Endothelial cell of umbilical vein (primary cell): ENCODE data around the gene CACNA2D3. TPM values are rescaled to one million over a fixed set of nuclear protein-coding genes. Genes with fewer than 3 reads are reported as not detected.

ENCODE experiments used
- BruUV-seq: library from RNA; stranded (reverse); fragments of 400-500 nt; replicated peaks from 2 replicates; lab custom pipeline; 2021; lab: Mats Ljungman, UMichigan
- CTCF ChIA-PET: fragments of 300-600, 350-600 bp; sonication (Branson Sonifier 250); formaldehyde crosslinking; loops from one replicate; lab custom pipeline; 2021; ENCODE audit warnings: antibody characterized with exemption, inconsistent platforms; lab: Charles Lee
- POLR2A ChIA-PET: fragments of 300-600, 350-600 bp; sonication (Branson Sonifier 250); formaldehyde crosslinking; loops from one replicate; lab custom pipeline; 2021; ENCODE audit warnings: antibody characterized with exemption, inconsistent platforms; lab: Charles Lee
- DNase-seq: peaks from one replicate; pipeline ENCODE4 v3.0.0-alpha.2; 2011; ENCODE audit warnings: low read depth, low spot score
- FAIRE-seq: peaks from 2 replicates; lab custom pipeline; 2011; peaks lifted over from hg19 to GRCh38; lab: Jason Lieb, UNC
- H2AFZ ChIP-seq: 2 replicates; pipeline ENCODE4 v1.6.0; 2012; ENCODE audit warnings: low read depth, low read length, control low read depth, inconsistent platforms
- H3K27ac ChIP-seq: 2 replicates; pipeline ENCODE4 v1.5.1; 2011; ENCODE audit warnings: low read depth, mild to moderate bottlenecking, control low read depth, low read length, moderate library complexity; ENCODE audit not compliant: insufficient read depth
- H3K27me3 ChIP-seq, 2 experiments: 2 replicates each; pipeline versions ENCODE4 v1.6.0 to v1.6.1; 2011; ENCODE audit warnings: low read length in 2 of 2, mixed read lengths in 1 of 2; ENCODE audit not compliant: control insufficient read depth in 2 of 2, insufficient read depth in 2 of 2
- H3K36me3 ChIP-seq, 2 experiments: 2 replicates in 1 of 2; 3 replicates in 1 of 2; pipeline ENCODE4 v1.5.1; 2011; ENCODE audit warnings: low read length in 2 of 2, mild to moderate bottlenecking in 1 of 2, moderate library complexity in 1 of 2; ENCODE audit not compliant: control insufficient read depth in 2 of 2, insufficient read depth in 2 of 2; ENCODE audit errors: extremely low read depth in 1 of 2
- H3K4me1 ChIP-seq: 3 replicates; pipeline ENCODE4 v1.5.1; 2011; ENCODE audit warnings: mild to moderate bottlenecking, low read length; ENCODE audit not compliant: control insufficient read depth, insufficient read depth; ENCODE audit errors: extremely low read depth
- H3K4me2 ChIP-seq: 2 replicates; pipeline ENCODE4 v1.6.1; 2011; ENCODE audit warnings: low read length, control low read depth, mixed read lengths; ENCODE audit not compliant: insufficient read depth
- H3K4me3 ChIP-seq, 3 experiments: fragments of 200-600 bp in 1 of 3; sonication (generic), shearing (Covaris generic) in 1 of 3; replicated peaks in 1 of 3; 2 replicates each; pipeline ENCODE4 v1.5.1; 2011 to 2016; ENCODE audit warnings: control low read depth in 3 of 3, low read length in 3 of 3, mild to moderate bottlenecking in 2 of 3, inconsistent platforms in 1 of 3, low read depth in 1 of 3, moderate library complexity in 1 of 3; ENCODE audit not compliant: insufficient read depth in 1 of 3
- H3K79me2 ChIP-seq: 2 replicates; pipeline ENCODE4 v1.6.0; 2012; ENCODE audit warnings: low read length, inconsistent platforms; ENCODE audit not compliant: control insufficient read depth, insufficient read depth
- H3K9ac ChIP-seq: replicated peaks from 2 replicates; pipeline ENCODE3; 2011; ENCODE audit warnings: low read length, control low read depth; ENCODE audit not compliant: insufficient read depth; ENCODE audit errors: extremely low read depth
- H3K9me1 ChIP-seq: replicated peaks from 3 replicates; pipeline ENCODE4 v1.6.0; 2011; ENCODE audit warnings: mild to moderate bottlenecking, low read length; ENCODE audit not compliant: control insufficient read depth, insufficient read depth; ENCODE audit errors: extremely low read depth
- H3K9me3 ChIP-seq: replicated peaks from 2 replicates; pipeline ENCODE4 v1.5.1; 2012; ENCODE audit warnings: low read length, inconsistent platforms; ENCODE audit not compliant: control insufficient read depth, insufficient read depth
- H4K20me1 ChIP-seq: replicated peaks from 2 replicates; pipeline ENCODE3; 2011; ENCODE audit warnings: mild to moderate bottlenecking, low read length; ENCODE audit not compliant: control insufficient read depth, insufficient read depth; ENCODE audit errors: extremely low read depth
- CTCF ChIP-seq, 2 donors: IDR thresholded peaks; 1 replicate in 1 of 2; 2 replicates in 1 of 2; pipeline ENCODE4 v1.5.1; 2011; ENCODE audit warnings: low read length in 2 of 2, mild to moderate bottlenecking in 2 of 2, moderate library complexity in 2 of 2, control low read depth in 1 of 2, inconsistent platforms in 1 of 2, low read depth in 1 of 2; ENCODE audit not compliant: insufficient read depth in 1 of 2; ENCODE audit errors: extremely low read depth in 1 of 2
- EZH2 ChIP-seq: IDR thresholded peaks from 2 replicates; pipeline ENCODE4 v1.6.1; 2012; ENCODE audit warnings: borderline replicate concordance, low read depth, mild to moderate bottlenecking, moderate library complexity, low read length, inconsistent platforms; ENCODE audit not compliant: severe bottlenecking
- FOS ChIP-seq: IDR thresholded peaks from 2 replicates; pipeline ENCODE4 v1.6.1; 2011; ENCODE audit warnings: mild to moderate bottlenecking, low read length, moderate library complexity, borderline replicate concordance; ENCODE audit not compliant: insufficient read depth
- GATA2 ChIP-seq: IDR thresholded peaks from 2 replicates; pipeline ENCODE4 v1.7.0; 2011; ENCODE audit warnings: low read depth, mild to moderate bottlenecking, moderate library complexity, mixed read lengths, low read length; ENCODE audit not compliant: insufficient read length, insufficient read depth
- JUN ChIP-seq: IDR thresholded peaks from 2 replicates; pipeline ENCODE4 v1.6.1; 2011; ENCODE audit warnings: borderline replicate concordance, low read depth; ENCODE audit not compliant: insufficient read length, insufficient read depth
- MAX ChIP-seq: IDR thresholded peaks from 2 replicates; pipeline ENCODE4 v1.6.1; 2011; ENCODE audit not compliant: insufficient read depth, insufficient read length
- MYC ChIP-seq: IDR thresholded peaks from one replicate; pipeline ENCODE4 v1.6.1; 2011; ENCODE audit warnings: mild to moderate bottlenecking, low read depth, low read length
- POLR2A ChIP-seq: IDR thresholded peaks from 2 replicates; pipeline ENCODE4 v1.6.1; 2012; ENCODE audit warnings: low read depth, mild to moderate bottlenecking, control low read depth, low read length
- POLR2AphosphoS5 ChIP-seq: IDR thresholded peaks from 2 replicates; pipeline ENCODE4 v1.6.1; 2012; ENCODE audit warnings: low read depth, mild to moderate bottlenecking, control low read depth, low read length, moderate library complexity; ENCODE audit not compliant: insufficient read depth
- dilution Hi-C: fragments of 300-500 bp; cut with MboI; formaldehyde crosslinking; loops from one replicate; pipeline ENCODE4 v1.15.0; 2019; ENCODE audit warnings: low sequenced_read_pairs; ENCODE audit not compliant: extremely low pct_ligation_motif_present
- intact Hi-C: fragments of 100-400 bp; cut with micrococcal nuclease; formaldehyde crosslinking; loops from one replicate; pipeline ENCODE4 v1.10.0; 2022
- polyA plus RNA-seq, 4 experiments: library from polyadenylated mRNA; depleted of rRNA in 3 of 4; stranded (reverse) in 3 of 4; unstranded in 1 of 4; fragments of >200 nt; gene quantifications; 2 replicates each; pipeline versions ENCODE4 v1.2.1 to v1.2.3, GENCODE V29; 2011 to 2012; ENCODE audit warnings: missing spikeins in 1 of 4
- total RNA-seq: library from RNA; stranded (reverse); gene quantifications from 2 replicates; pipeline ENCODE4 v1.2.3, GENCODE V29; 2021

Gene CACNA2D3
- total and polyA plus RNA-seq, 2 donors (not counting 3 experiments of a cell fraction or from before 2014, with no cell fraction given): not detected

- no peak overlapping the region for H3K9ac ChIP-seq
- CTCF ChIA-PET: interaction anchor here (0.9 kb wide), 1 partner anchor 12 kb away, joined by 3 read pairs; no protein-coding TSS in a partner anchor
- no TSS peak for BruUV-seq
Measured at GRCh38 chr3:55069950-55070349, 947.6 kb downstream of the CACNA2D3 start.

More at GRCh38 chr3:55069950-55070349, 947.6 kb downstream of the CACNA2D3 start:
- DNase-seq: no peak
- no peak overlapping the region for H3K4me3 ChIP-seq
- POLR2A ChIA-PET: no interaction called here
- dilution Hi-C loops: no loop called here
- H3K4me2 ChIP-seq: no peak overlapping the region
- H3K27ac ChIP-seq: no peak overlapping the region
- H3K9me3 ChIP-seq: peaks cover 3% of the 10 kb centered on the region
- H3K9me1 ChIP-seq: no peaks in the 10 kb centered on the region
- TF ChIP-seq MYC (no peak), FOS (no peak), MAX (no peak), POLR2AphosphoS5 (no peak), CTCF (IDR thresholded peaks at IDR 0.05; ENCODE audit: extremely low read depth in 1 of 2, insufficient read depth in 1 of 2, low read depth in 1 of 2, low read length in 2 of 2) (no peak), POLR2A (no peak), GATA2 (no peak), JUN (no peak), EZH2 (no peak)
- intact Hi-C loops: no loop called here
- no peaks in the 10 kb centered on the region for H3K36me3 ChIP-seq
- no peaks in the 10 kb centered on the region for H4K20me1 ChIP-seq
- no peaks in the 10 kb centered on the region for H3K4me1 ChIP-seq
- no peak overlapping the region for H2AFZ ChIP-seq
- H3K27me3 ChIP-seq: no peaks in the 10 kb centered on the region
- no peaks in the 10 kb centered on the region for H3K79me2 ChIP-seq
- FAIRE-seq: no peak
